GM12878 (cell line): Measurements from ENCODE around the gene IL20RA. TPM values are rescaled to one million over a fixed set of nuclear protein-coding genes. Genes with fewer than 3 reads are reported as not detected.

Source experiments
- ATAC-seq: fragments of 200-7000 bp; cut with Tn5 transposase; 3 replicates; pipeline ENCODE4 v1.9.1; 2020; ENCODE audit warnings: mild to moderate bottlenecking, moderate library complexity
- BruUV-seq: library from RNA; stranded (reverse); fragments of 400-500 nt; replicated peaks from 2 replicates; lab custom pipeline; 2021; lab: Mats Ljungman, UMichigan
- CTCF ChIA-PET: fragments of 300-600 bp; sonication (Branson Sonifier 250); formaldehyde crosslinking; extraction: SDS; loops from one replicate; lab custom pipeline; 2021; ENCODE audit warnings: inconsistent platforms; lab: Yijun Ruan, JAX
- POLR2A ChIA-PET: fragments of 350-600 bp; formaldehyde crosslinking; extraction: SDS; loops from one replicate; lab custom pipeline; 2021; ENCODE audit warnings: inconsistent platforms; lab: Charles Lee
- RAD21 ChIA-PET: fragments of 300-600 bp; sonication (Branson Sonifier 250); formaldehyde crosslinking; loops from one replicate; lab custom pipeline; 2023; ENCODE audit warnings: antibody characterized with exemption; ENCODE audit not compliant: unreplicated experiment; lab: Charles Lee
- SMC1A ChIA-PET: fragments of 300-600 bp; sonication (Branson Sonifier 250); formaldehyde crosslinking; loops from one replicate; lab custom pipeline; 2023; ENCODE audit not compliant: unreplicated experiment, uncharacterized antibody; lab: Charles Lee
- DNase-seq: peaks from one replicate; pipeline ENCODE4 v3.0.0-alpha.2; 2011; ENCODE audit warnings: low read depth, low spot score
- FAIRE-seq: peaks from 3 replicates; lab custom pipeline; 2011; peaks lifted over from hg19 to GRCh38; lab: Jason Lieb, UNC
- H2AFZ ChIP-seq: 2 replicates; pipeline ENCODE4 v1.6.0; 2011; ENCODE audit warnings: low read depth, low read length, control low read depth; ENCODE audit not compliant: control insufficient read depth
- H3K27ac ChIP-seq: 2 replicates; pipeline ENCODE4 v1.5.1; 2011; ENCODE audit warnings: control low read depth; ENCODE audit not compliant: control insufficient read depth, insufficient read depth
- H3K27me3 ChIP-seq, 2 experiments: replicated peaks in 1 of 2; 2 replicates each; pipeline versions ENCODE4 v1.6.0 to v1.6.1; 2011; ENCODE audit warnings: low read length in 1 of 2; ENCODE audit not compliant: control insufficient read depth in 2 of 2, insufficient read depth in 2 of 2
- H3K36me3 ChIP-seq, 2 experiments: 2 replicates each; pipeline ENCODE4 v1.5.1; 2011; ENCODE audit warnings: low read length in 1 of 2; ENCODE audit not compliant: control insufficient read depth in 2 of 2, insufficient read depth in 2 of 2
- H3K4me1 ChIP-seq: 2 replicates; pipeline ENCODE4 v1.6.1; 2011; ENCODE audit warnings: mild to moderate bottlenecking, low read length, moderate library complexity, mixed read lengths; ENCODE audit not compliant: control insufficient read depth, insufficient read depth
- H3K4me2 ChIP-seq: 2 replicates; pipeline ENCODE4 v1.6.0; 2011; ENCODE audit warnings: control low read depth; ENCODE audit not compliant: control insufficient read depth, insufficient read depth
- H3K4me3 ChIP-seq: fragments of 200-600 bp; sonication (generic); 2 replicates; pipeline ENCODE4 v1.5.1; 2016
- H3K79me2 ChIP-seq: 2 replicates; pipeline ENCODE4 v1.6.0; 2011; ENCODE audit warnings: low read length; ENCODE audit not compliant: control insufficient read depth, insufficient read depth
- H3K9ac ChIP-seq: 2 replicates; pipeline ENCODE4 v1.8.0; 2011; ENCODE audit warnings: low read length, control low read depth, mixed read lengths; ENCODE audit not compliant: control insufficient read depth, insufficient read depth
- H3K9me3 ChIP-seq: replicated peaks from 3 replicates; pipeline ENCODE4 v1.5.1; 2011; ENCODE audit warnings: mild to moderate bottlenecking, low read length; ENCODE audit not compliant: control insufficient read depth, insufficient read depth
- H4K20me1 ChIP-seq: 2 replicates; pipeline ENCODE4 v1.6.0; 2011; ENCODE audit not compliant: control insufficient read depth, insufficient read depth
- CHD1 ChIP-seq: IDR thresholded peaks from 2 replicates; pipeline ENCODE4 v1.6.1; 2012; ENCODE audit warnings: low read depth, low read length, improper control_type of control experiment
- IKZF2 ChIP-seq, 2 experiments: fragments of 450-650 bp; IDR thresholded peaks; 2 replicates each; pipeline ENCODE4 v1.6.1; 2017; ENCODE audit warnings: mild to moderate bottlenecking in 2 of 2, moderate library complexity in 2 of 2
- KLF5 ChIP-seq: fragments of 450-650 bp; IDR thresholded peaks from 2 replicates; pipeline ENCODE4 v1.6.1; 2014; ENCODE audit warnings: mild to moderate bottlenecking; ENCODE audit not compliant: partially characterized antibody
- NBN ChIP-seq: fragments of 450-650 bp; IDR thresholded peaks from 2 replicates; pipeline ENCODE4 v1.6.1; 2016
- NFYA ChIP-seq: IDR thresholded peaks from 2 replicates; pipeline ENCODE4 v1.6.1; 2011; ENCODE audit warnings: low read depth, mild to moderate bottlenecking, low read length, improper control_type of control experiment, borderline replicate concordance
- PAX8 ChIP-seq: fragments of 450-650 bp; IDR thresholded peaks from 2 replicates; pipeline ENCODE4 v1.6.1; 2017; ENCODE audit warnings: mild to moderate bottlenecking, moderate library complexity
- PML ChIP-seq: IDR thresholded peaks from 2 replicates; pipeline ENCODE4 v1.6.1; 2012; ENCODE audit warnings: low read length, inconsistent platforms
- POLR2AphosphoS2 ChIP-seq: IDR thresholded peaks from 2 replicates; pipeline ENCODE4 v1.6.1; 2011; ENCODE audit warnings: low read depth, mild to moderate bottlenecking, low read length, improper control_type of control experiment, moderate library complexity
- POU2F2 ChIP-seq: IDR thresholded peaks from 3 replicates; pipeline ENCODE4 v1.6.1; 2011; ENCODE audit warnings: low read depth, mild to moderate bottlenecking, low read length, borderline replicate concordance
- SIX5 ChIP-seq: IDR thresholded peaks from 2 replicates; pipeline ENCODE4 v1.6.1; 2011; ENCODE audit warnings: mild to moderate bottlenecking, low read depth, low read length, moderate library complexity; ENCODE audit not compliant: severe bottlenecking
- SREBF1 ChIP-seq: IDR thresholded peaks from 2 replicates; pipeline ENCODE4 v1.6.1; 2012; ENCODE audit warnings: mild to moderate bottlenecking, low read length
- SUZ12 ChIP-seq: fragments of 200-600 bp; sonication (generic); IDR thresholded peaks from one replicate; pipeline ENCODE4 v1.6.1; 2018; ENCODE audit warnings: antibody characterized with exemption, mild to moderate bottlenecking; ENCODE audit not compliant: unreplicated experiment
- TBL1XR1 ChIP-seq: IDR thresholded peaks from 2 replicates; pipeline ENCODE4 v1.6.1; 2012; ENCODE audit warnings: low read depth, low read length, improper control_type of control experiment
- YY1 ChIP-seq: IDR thresholded peaks from 2 replicates; pipeline ENCODE4 v1.6.1; 2011; ENCODE audit warnings: low read depth, mild to moderate bottlenecking, low read length
- ZBED1 ChIP-seq: IDR thresholded peaks from 2 replicates; pipeline ENCODE4 v1.6.1; 2016; ENCODE audit warnings: borderline replicate concordance
- WGBS: methylation state at CpG from one replicate; pipeline ENCODE4 v1.1.6; 2016; ENCODE audit warnings: low lambda C conversion rate; ENCODE audit not compliant: insufficient replicate concordance, insufficient coverage; ENCODE audit errors: missing lambda C conversion rate; 5-methylcytosine and 5-hydroxymethylcytosine counted together
- in situ Hi-C: fragments of 300-500 bp; cut with MboI; formaldehyde crosslinking; loops from 9 replicates; pipeline ENCODE4 v1.14.3; 2018; ENCODE audit warnings: mixed read lengths
- intact Hi-C: fragments of 100-400 bp; cut with micrococcal nuclease; formaldehyde crosslinking; loops from one replicate; pipeline ENCODE4 v1.14.2; 2022; ENCODE audit not compliant: unreplicated experiment
- polyA plus RNA-seq, 11 experiments: library from polyadenylated mRNA; depleted of rRNA in 4 of 11; unstranded in 6 of 11; stranded (reverse) in 5 of 11; fragments of >200 nt; fragmentation: Nextera tagmentation in 4 of 11; fragmentation: Illumina TruSeq in 1 of 11; extraction: Ambion mirVana in 4 of 11; extraction: Trizol in 1 of 11; gene quantifications; 1 replicate in 1 of 11; 2 replicates in 10 of 11; pipeline versions ENCODE4 v1.2.1 to v1.2.3, GENCODE V29; 2011 to 2016; ENCODE audit warnings: inconsistent platforms in 2 of 11, missing spikeins in 2 of 11, low read depth in 1 of 11
- total RNA-seq, 4 experiments: library from RNA; depleted of rRNA in 3 of 4; stranded (reverse); fragments of >200 nt in 3 of 4; fragmentation: Illumina TruSeq in 1 of 4; extraction: Trizol in 1 of 4; gene quantifications; 2 replicates each; pipeline versions ENCODE4 v1.2.1 to v1.2.3, GENCODE V29; 2013 to 2021

Gene IL20RA
- total and polyA plus RNA-seq, 10 of the 15 experiments (the other 5 are each of a cell fraction or from before 2014, with no cell fraction given) = 0.02 to 0.16 (median 0.09) TPM; not detected in 3

DNA sequence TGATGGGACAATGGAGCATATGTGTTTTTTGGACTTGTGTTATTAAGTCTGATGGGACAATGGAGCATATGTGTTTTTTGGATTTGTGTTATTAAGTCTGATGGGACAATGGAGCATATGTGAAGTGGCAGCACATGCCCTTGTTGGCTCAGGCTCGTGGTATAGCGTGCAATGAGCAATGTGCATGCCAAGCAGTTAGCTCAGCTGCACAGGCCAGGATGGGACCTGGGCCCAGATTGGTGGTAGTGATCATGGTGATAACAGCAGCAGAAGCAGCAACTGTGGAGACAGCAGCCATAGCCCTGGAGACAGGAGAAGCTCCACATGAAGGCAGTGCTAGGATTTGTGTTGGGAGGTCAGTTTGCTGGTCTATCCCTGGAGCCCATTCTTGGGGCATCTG lies 61.1 kb downstream of the IL20RA start:
- WGBS = 18% methylated on average over 2 of the region's 2 CpGs
- ATAC-seq = no peak
- Histone ChIP-seq H3K4me3 (no peak overlapping the region), H3K4me1 (no peaks in the 10 kb centered on the region), H3K27me3 (no peaks in the 10 kb centered on the region; a peak in 3 of 4 replicates), H2AFZ (no peak overlapping the region), H3K4me2 (no peak overlapping the region), H3K27ac (no peak overlapping the region), H3K36me3 (no peaks in the 10 kb centered on the region), H4K20me1 (no peaks in the 10 kb centered on the region), H3K79me2 (no peaks in the 10 kb centered on the region), H3K9ac (no peak overlapping the region), H3K9me3 (no peaks in the 10 kb centered on the region)
- in situ Hi-C loops = no loop called here
- CTCF ChIA-PET = interaction anchor here (1.3 kb wide), 1 partner anchor 12 kb away, joined by 3 read pairs; no protein-coding TSS in a partner anchor
- intact Hi-C loops = no loop called here
- TF ChIP-seq SUZ12 (no peak), ZBED1 (no peak), SREBF1 (no peak), YY1 (no peak), NFYA (no peak), POLR2AphosphoS2 (no peak), POU2F2 (no peak), KLF5 (no peak), PML (no peak), IKZF2 (IDR thresholded peaks at IDR 0.05) (no peak), PAX8 (no peak), CHD1 (no peak), NBN (no peak), TBL1XR1 (no peak), SIX5 (no peak)
- FAIRE-seq = no peak
- BruUV-seq = no TSS peak
- RAD21 ChIA-PET = interaction anchor here (1.3 kb wide), 1 partner anchor 43 kb away, joined by 4 read pairs; no protein-coding TSS in a partner anchor
- SMC1A ChIA-PET = no interaction called here
- DNase-seq = no peak
- POLR2A ChIA-PET = no interaction called here
